Progenitor cell of endocrine pancreas (in vitro differentiated cells): ENCODE results near the gene LPCAT2. TPM values are rescaled to one million over a fixed set of nuclear protein-coding genes. Genes with fewer than 3 reads are reported as not detected.
"Not testable (repeated sequence)": the region's sequence is repeated elsewhere in the genome, so short reads cannot be mapped to it uniquely, and the experiment has no call there.

Source experiments
- DNase-seq: peaks from one replicate; pipeline ENCODE4 v3.0.0; 2021; ENCODE audit warnings: low spot score; ENCODE audit not compliant: unreplicated experiment
- H3K27ac Mint-ChIP-seq: 2 replicates; pipeline ENCODE4 v1.8.0; 2021; ENCODE audit warnings: mild to moderate bottlenecking, moderate library complexity, mixed read lengths
- H3K27me3 Mint-ChIP-seq: 2 replicates; pipeline ENCODE4 v1.8.0; 2021; ENCODE audit warnings: mixed read lengths
- H3K36me3 Mint-ChIP-seq: 2 replicates; pipeline ENCODE4 v1.8.0; 2022; ENCODE audit warnings: mixed read lengths; ENCODE audit not compliant: insufficient read depth
- H3K4me1 Mint-ChIP-seq: 2 replicates; pipeline ENCODE4 v1.8.0; 2021; ENCODE audit warnings: low read depth, mixed read lengths
- H3K4me3 Mint-ChIP-seq: 2 replicates; pipeline ENCODE4 v1.8.0; 2021; ENCODE audit warnings: low read depth, mild to moderate bottlenecking, moderate library complexity, mixed read lengths
- H3K9me3 Mint-ChIP-seq: 2 replicates; pipeline ENCODE4 v1.8.0; 2021; ENCODE audit warnings: low read depth, mixed read lengths
- total RNA-seq: library from RNA; stranded (reverse); gene quantifications from 2 replicates; pipeline ENCODE4 v1.2.1, GENCODE V29; 2021
- TF ChIP-seq, protein P1 (sequence below): fragments of 200-600 bp; sonication (generic); IDR thresholded peaks from one replicate; pipeline ENCODE4 v1.5.0; 2021; ENCODE audit warnings: antibody characterized with exemption, mild to moderate bottlenecking; ENCODE audit not compliant: unreplicated experiment

Gene LPCAT2
- total RNA-seq, 1 donor from 2014 or later = 3.2 TPM

DNA sequence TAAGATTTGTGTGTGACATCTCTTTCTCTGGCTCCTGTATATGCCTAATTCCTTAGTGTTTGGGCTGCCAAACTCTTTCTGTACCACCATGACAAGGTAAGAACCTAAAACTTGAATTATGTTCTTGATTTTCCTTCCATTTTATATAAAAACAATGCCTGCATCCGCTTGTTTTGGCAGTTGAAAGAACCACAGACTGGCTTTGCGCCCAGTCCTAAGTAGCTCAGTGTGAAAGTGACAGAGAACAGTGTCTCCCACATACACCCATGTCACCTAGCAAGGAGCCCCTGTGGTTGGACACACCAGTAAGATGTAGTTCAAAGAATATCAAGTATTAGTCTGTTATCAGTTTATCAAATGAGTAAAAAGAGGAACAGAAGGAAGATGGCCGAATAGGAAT is 106.2 kb downstream of the LPCAT2 start:
- peaks cover 4% of the 10 kb centered on the region for H3K4me1 Mint-ChIP-seq
- DNase-seq = no peak
- TF ChIP-seq, protein P1, sequence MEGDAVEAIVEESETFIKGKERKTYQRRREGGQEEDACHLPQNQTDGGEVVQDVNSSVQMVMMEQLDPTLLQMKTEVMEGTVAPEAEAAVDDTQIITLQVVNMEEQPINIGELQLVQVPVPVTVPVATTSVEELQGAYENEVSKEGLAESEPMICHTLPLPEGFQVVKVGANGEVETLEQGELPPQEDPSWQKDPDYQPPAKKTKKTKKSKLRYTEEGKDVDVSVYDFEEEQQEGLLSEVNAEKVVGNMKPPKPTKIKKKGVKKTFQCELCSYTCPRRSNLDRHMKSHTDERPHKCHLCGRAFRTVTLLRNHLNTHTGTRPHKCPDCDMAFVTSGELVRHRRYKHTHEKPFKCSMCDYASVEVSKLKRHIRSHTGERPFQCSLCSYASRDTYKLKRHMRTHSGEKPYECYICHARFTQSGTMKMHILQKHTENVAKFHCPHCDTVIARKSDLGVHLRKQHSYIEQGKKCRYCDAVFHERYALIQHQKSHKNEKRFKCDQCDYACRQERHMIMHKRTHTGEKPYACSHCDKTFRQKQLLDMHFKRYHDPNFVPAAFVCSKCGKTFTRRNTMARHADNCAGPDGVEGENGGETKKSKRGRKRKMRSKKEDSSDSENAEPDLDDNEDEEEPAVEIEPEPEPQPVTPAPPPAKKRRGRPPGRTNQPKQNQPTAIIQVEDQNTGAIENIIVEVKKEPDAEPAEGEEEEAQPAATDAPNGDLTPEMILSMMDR = no peak
- H3K9me3 Mint-ChIP-seq = peaks cover 18% of the 10 kb centered on the region
- H3K4me3 Mint-ChIP-seq = no peak overlapping the region
- H3K27me3 Mint-ChIP-seq = no peaks in the 10 kb centered on the region
- no peaks in the 10 kb centered on the region for H3K36me3 Mint-ChIP-seq
- no peak overlapping the region for H3K27ac Mint-ChIP-seq

DNA sequence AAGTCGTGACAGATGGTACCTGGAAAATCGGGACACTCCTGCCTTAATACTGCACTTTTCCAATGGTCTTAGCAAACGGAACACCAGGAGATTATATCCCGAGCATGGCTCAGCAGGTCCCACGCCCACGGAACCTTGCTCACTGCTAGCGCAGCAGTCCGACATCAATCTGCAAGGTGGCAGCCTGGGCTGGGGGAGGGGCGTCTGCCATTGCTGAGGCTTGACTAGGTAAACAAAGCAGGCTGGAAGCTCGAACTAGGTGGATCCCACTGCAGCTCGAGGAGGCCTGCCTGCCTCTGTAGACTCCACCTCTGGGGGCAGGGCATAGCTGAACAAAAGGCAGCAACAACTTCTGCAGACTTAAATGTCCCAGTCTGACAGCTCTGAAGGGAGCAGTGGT is 106.8 kb downstream of the LPCAT2 start:
- H3K9me3 Mint-ChIP-seq = peaks cover 18% of the 10 kb centered on the region
- not testable (repeated sequence) for H3K27me3 Mint-ChIP-seq, H3K27ac Mint-ChIP-seq, DNase-seq, H3K36me3 Mint-ChIP-seq, H3K4me1 Mint-ChIP-seq, H3K4me3 Mint-ChIP-seq

DNA sequence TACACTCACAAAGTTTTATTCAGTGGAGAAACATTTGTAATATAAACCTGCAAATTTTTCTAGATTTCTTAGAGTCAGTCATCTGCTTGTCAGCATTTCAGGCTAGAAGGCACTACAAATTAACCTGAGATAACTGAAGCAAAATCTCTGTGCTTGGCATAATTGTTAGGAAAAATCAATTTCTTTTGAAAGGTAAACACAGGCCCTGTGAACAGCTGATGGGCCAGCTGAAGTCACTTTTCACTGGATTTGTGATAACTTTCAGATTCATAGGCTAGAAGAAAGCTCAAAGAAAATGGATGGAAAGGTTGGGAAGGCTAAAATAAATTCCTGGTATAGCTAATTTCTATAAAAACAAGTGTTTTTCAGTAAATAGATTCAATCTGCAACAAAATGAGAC is 112.9 kb downstream of the LPCAT2 start:
- DNase-seq = no peak
- Mint-ChIP-seq H3K27ac (peak overlapping the region; percentile 18), H3K36me3 (no peaks in the 10 kb centered on the region), H3K27me3 (no peaks in the 10 kb centered on the region), H3K4me3 (no peak overlapping the region), H3K4me1 (peaks cover 13% of the 10 kb centered on the region), H3K9me3 (peaks cover 11% of the 10 kb centered on the region)
- TF ChIP-seq, protein P1 = no peak

DNA sequence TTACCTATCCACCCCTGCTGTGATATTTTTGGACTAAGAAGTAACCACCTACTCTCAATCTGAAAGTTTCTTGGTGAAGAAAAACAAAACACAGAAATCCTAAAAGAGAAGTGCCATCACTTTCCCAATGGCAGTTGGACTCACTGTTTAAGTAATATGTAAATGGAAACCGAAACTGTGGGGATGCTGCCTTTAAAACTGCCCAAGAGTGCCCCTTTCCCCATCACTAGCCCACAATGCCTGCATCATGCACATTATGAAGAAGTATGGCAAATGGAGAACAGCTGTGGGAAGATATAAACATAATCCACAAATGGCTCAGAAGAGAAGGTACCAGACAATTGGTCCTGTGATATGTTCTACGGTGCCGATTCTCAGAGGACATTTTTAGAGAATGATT is 113.4 kb downstream of the LPCAT2 start:
- Mint-ChIP-seq H3K4me1 (peaks cover 13% of the 10 kb centered on the region), H3K27ac (peak overlapping the region; percentile 29), H3K4me3 (no peak overlapping the region), H3K36me3 (no peaks in the 10 kb centered on the region), H3K27me3 (no peaks in the 10 kb centered on the region), H3K9me3 (peaks cover 9% of the 10 kb centered on the region)
- TF ChIP-seq, protein P1 = no peak
- no peak for DNase-seq

DNA sequence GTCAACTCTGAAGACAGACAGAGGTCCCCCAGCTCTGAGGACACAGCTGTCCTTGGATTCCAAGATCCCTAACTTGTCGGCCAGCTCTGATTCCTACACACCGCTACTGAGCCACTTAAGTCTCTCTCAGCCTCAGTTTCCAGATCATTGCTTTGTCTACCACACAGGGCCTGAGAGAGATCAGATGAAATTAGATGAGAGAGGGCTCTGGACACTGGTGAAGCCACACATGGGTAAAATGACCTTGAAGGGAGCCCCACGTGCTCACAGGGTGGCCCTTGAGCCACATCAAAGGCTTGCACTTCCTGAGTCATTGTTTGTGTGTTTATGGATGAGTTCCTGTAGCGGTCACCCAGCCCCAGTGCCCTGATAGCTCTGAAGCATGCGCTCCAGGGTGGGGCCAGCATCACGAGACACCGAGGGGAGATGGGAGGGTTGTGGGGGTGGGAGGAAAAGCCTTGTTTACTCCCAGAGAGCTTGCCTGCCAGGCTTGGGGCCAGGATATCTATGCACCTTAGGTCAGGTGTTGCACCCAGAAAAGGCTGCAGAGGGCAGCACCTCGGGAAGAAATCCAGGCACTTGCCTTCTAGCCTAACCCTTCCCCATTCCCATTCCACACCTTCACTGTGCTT is 114.2 kb downstream of the LPCAT2 start:
- DNase-seq = no peak
- Mint-ChIP-seq H3K27ac (no peak overlapping the region), H3K9me3 (peaks cover 9% of the 10 kb centered on the region), H3K27me3 (no peaks in the 10 kb centered on the region), H3K4me3 (no peak overlapping the region), H3K36me3 (no peaks in the 10 kb centered on the region), H3K4me1 (peaks cover 13% of the 10 kb centered on the region)
- TF ChIP-seq, protein P1 = peak; percentile 59

DNA sequence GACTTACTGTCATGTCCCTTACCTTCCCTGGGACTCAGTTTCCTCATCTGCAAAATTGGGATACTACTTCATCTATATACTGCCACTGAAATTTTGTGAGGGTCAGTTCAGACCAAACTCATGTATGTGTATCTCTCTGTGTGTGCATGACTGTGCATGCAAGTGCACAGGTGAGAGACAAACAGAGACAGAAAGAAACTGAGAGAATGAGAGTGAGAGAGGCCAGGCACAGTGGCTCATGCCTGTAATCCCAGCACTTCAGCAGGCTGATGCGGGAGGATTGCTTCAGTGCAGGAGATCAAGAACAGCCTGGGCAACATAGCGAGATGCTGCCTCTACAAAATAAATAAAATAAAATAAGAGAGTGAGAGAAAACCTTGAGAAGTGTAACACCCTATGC is 114.8 kb downstream of the LPCAT2 start:
- Mint-ChIP-seq H3K27me3 (no peaks in the 10 kb centered on the region), H3K36me3 (no peaks in the 10 kb centered on the region), H3K4me1 (peaks cover 13% of the 10 kb centered on the region), H3K4me3 (no peak overlapping the region), H3K27ac (no peak overlapping the region), H3K9me3 (peaks cover 8% of the 10 kb centered on the region)
- TF ChIP-seq, protein P1 = no peak
- DNase-seq = no peak
